Neural progenitor cell (in vitro differentiated cells): Measurements from ENCODE around the gene FARS2. TPM values are rescaled to one million over a fixed set of nuclear protein-coding genes. Genes with fewer than 3 reads are reported as not detected.
A peak's percentile ranks its signal among the peaks of the same experiment; 100 is the strongest.

Experiments used
- DNase-seq: peaks from one replicate; pipeline ENCODE4 v3.0.0-alpha.2; 2016; ENCODE audit warnings: low spot score
- H2AFZ ChIP-seq: fragments of 200-600 bp; sonication (generic); replicated peaks from 2 replicates; pipeline ENCODE4 v1.6.1; 2016; ENCODE audit warnings: antibody characterized with exemption
- H3F3A ChIP-seq: fragments of 200-600 bp; sonication (generic); 2 replicates; pipeline ENCODE4 v1.6.1; 2016; ENCODE audit warnings: antibody characterized with exemption, low read depth
- H3K27ac ChIP-seq: fragments of 200-600 bp; sonication (generic); 2 replicates; pipeline ENCODE4 v1.5.1; 2016; ENCODE audit warnings: mild to moderate bottlenecking
- H3K27me3 ChIP-seq: fragments of 200-600 bp; sonication (generic); 2 replicates; pipeline ENCODE4 v1.6.1; 2016; ENCODE audit warnings: mild to moderate bottlenecking, moderate library complexity
- H3K36me3 ChIP-seq: fragments of 200-600 bp; sonication (generic); 2 replicates; pipeline ENCODE4 v1.5.1; 2016
- H3K4me1 ChIP-seq: fragments of 200-600 bp; sonication (generic); 2 replicates; pipeline ENCODE4 v1.6.1; 2016; ENCODE audit warnings: mixed run types
- H3K4me2 ChIP-seq: fragments of 200-600 bp; sonication (generic); 2 replicates; pipeline ENCODE4 v1.6.1; 2016
- H3K4me3 ChIP-seq: fragments of 200-600 bp; sonication (generic); 2 replicates; pipeline ENCODE4 v1.5.1; 2016
- H3K79me2 ChIP-seq: fragments of 200-600 bp; sonication (generic); 2 replicates; pipeline ENCODE4 v1.6.1; 2016; ENCODE audit warnings: low read depth
- H3K9ac ChIP-seq: fragments of 200-600 bp; sonication (generic); 2 replicates; pipeline ENCODE4 v1.6.1; 2016
- H3K9me3 ChIP-seq: fragments of 200-600 bp; sonication (generic); 2 replicates; pipeline ENCODE4 v1.5.1; 2016; ENCODE audit warnings: low read depth
- H4K20me1 ChIP-seq: fragments of 200-600 bp; sonication (generic); 2 replicates; pipeline ENCODE4 v1.6.1; 2016; ENCODE audit warnings: low read depth
- H3K27ac Mint-ChIP-seq: 3 replicates; pipeline ENCODE4 v1.8.0; 2021; ENCODE audit warnings: mixed read lengths
- H3K27me3 Mint-ChIP-seq: 2 replicates; pipeline ENCODE4 v1.8.0; 2022; ENCODE audit warnings: low read depth, mild to moderate bottlenecking, inconsistent platforms, moderate library complexity, mixed read lengths; ENCODE audit not compliant: insufficient read depth
- H3K36me3 Mint-ChIP-seq: 3 replicates; pipeline ENCODE4 v1.8.0; 2021; ENCODE audit warnings: mixed read lengths
- H3K4me1 Mint-ChIP-seq: 3 replicates; pipeline ENCODE4 v1.8.0; 2021; ENCODE audit warnings: mixed read lengths
- H3K4me3 Mint-ChIP-seq: 3 replicates; pipeline ENCODE4 v1.8.0; 2021; ENCODE audit warnings: mild to moderate bottlenecking, moderate library complexity, mixed read lengths
- H3K9me3 Mint-ChIP-seq: 3 replicates; pipeline ENCODE4 v1.8.0; 2020; ENCODE audit warnings: mixed read lengths
- CTCF ChIP-seq: fragments of 200-600 bp; sonication (generic); IDR thresholded peaks from 2 replicates; pipeline ENCODE4 v1.5.1; 2017; ENCODE audit warnings: antibody characterized with exemption, mild to moderate bottlenecking
- EZH2 ChIP-seq: fragments of 200-600 bp; sonication (generic); IDR thresholded peaks from 2 replicates; pipeline ENCODE4 v1.6.1; 2017; ENCODE audit warnings: antibody characterized with exemption, mild to moderate bottlenecking, moderate library complexity
- EZH2phosphoT487 ChIP-seq: fragments of 200-600 bp; sonication (generic); IDR thresholded peaks from 2 replicates; pipeline ENCODE4 v1.6.1; 2017; ENCODE audit warnings: antibody characterized with exemption
- total RNA-seq: library from RNA; depleted of rRNA; stranded (reverse); fragments of >200 nt; gene quantifications from 2 replicates; pipeline ENCODE4 v1.2.3, GENCODE V29; 2015; ENCODE audit warnings: low replicate concordance

The FARS2 gene
- total RNA-seq, 1 donor from 2014 or later = 10.8 TPM

DNA sequence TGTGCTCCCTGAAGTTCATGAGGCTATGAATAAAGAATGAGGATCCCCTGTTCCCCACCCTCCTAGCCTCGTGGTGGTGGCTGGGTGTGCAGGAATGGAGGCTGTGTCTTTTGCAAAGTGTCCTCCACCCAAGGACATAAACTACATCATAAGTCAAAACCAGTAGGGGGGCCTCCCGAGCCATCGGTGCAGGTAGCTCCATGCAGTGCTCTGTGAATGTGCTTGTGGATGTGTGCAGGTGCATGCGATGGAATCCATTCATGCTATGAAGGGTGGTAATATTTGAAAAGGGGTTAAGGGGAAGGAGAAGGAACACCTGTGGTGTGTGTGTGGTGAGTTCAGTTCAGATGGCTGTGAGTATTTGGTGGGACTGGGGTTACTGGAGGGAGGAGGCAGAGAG, 548.1 kb downstream of the FARS2 start:
- Mint-ChIP-seq H3K27ac (peak overlapping the region; percentile 40), H3K27me3 (peaks cover 8% of the 10 kb centered on the region), H3K4me3 (no peak overlapping the region), H3K36me3 (peaks cover 1% of the 10 kb centered on the region), H3K9me3 (peaks cover 35% of the 10 kb centered on the region), H3K4me1 (no peaks in the 10 kb centered on the region)
- Histone ChIP-seq H3K9me3 (no peaks in the 10 kb centered on the region), H3K36me3 (no peaks in the 10 kb centered on the region), H3K4me2 (no peak overlapping the region), H3K27ac (no peak overlapping the region), H3K79me2 (no peaks in the 10 kb centered on the region), H2AFZ (no peak overlapping the region), H3K9ac (no peak overlapping the region), H3K4me3 (no peak overlapping the region), H3F3A (no peaks in the 10 kb centered on the region), H3K4me1 (no peaks in the 10 kb centered on the region), H4K20me1 (no peaks in the 10 kb centered on the region), H3K27me3 (no peaks in the 10 kb centered on the region)
- TF ChIP-seq EZH2 (no peak), CTCF (no peak), EZH2phosphoT487 (no peak)
- DNase-seq = no peak

GRCh38 chr6:5811997-5812396, 550.7 kb downstream of the FARS2 start:
- no peaks in the 10 kb centered on the region for H3K4me1 Mint-ChIP-seq
- peaks cover 8% of the 10 kb centered on the region for H3K27me3 Mint-ChIP-seq
- Histone ChIP-seq H3K4me3 (no peak overlapping the region), H3K27ac (no peak overlapping the region), H3K4me2 (no peak overlapping the region), H2AFZ (no peak overlapping the region), H3K4me1 (no peaks in the 10 kb centered on the region), H3K9ac (no peak overlapping the region), H3K79me2 (no peaks in the 10 kb centered on the region), H3F3A (no peaks in the 10 kb centered on the region), H3K36me3 (no peaks in the 10 kb centered on the region), H3K9me3 (no peaks in the 10 kb centered on the region), H4K20me1 (no peaks in the 10 kb centered on the region), H3K27me3 (no peaks in the 10 kb centered on the region)
- no peak for DNase-seq
- H3K27ac Mint-ChIP-seq = no peak overlapping the region
- H3K9me3 Mint-ChIP-seq = peaks cover 23% of the 10 kb centered on the region
- peaks cover 1% of the 10 kb centered on the region for H3K36me3 Mint-ChIP-seq
- TF ChIP-seq EZH2 (no peak), EZH2phosphoT487 (no peak), CTCF (no peak)
- H3K4me3 Mint-ChIP-seq = no peak overlapping the region

- no peaks in the 10 kb centered on the region for H3K4me1 Mint-ChIP-seq
- H3K36me3 Mint-ChIP-seq = peaks cover 1% of the 10 kb centered on the region
- H3K27ac Mint-ChIP-seq = no peak overlapping the region
- no peaks in the 10 kb centered on the region for H3K79me2 ChIP-seq
- H3K27me3 Mint-ChIP-seq = peaks cover 8% of the 10 kb centered on the region
- no peaks in the 10 kb centered on the region for H3K27me3 ChIP-seq
- H3K27ac ChIP-seq = no peak overlapping the region
- H2AFZ ChIP-seq = no peak overlapping the region
- H3K4me3 Mint-ChIP-seq = no peak overlapping the region
- H4K20me1 ChIP-seq = no peaks in the 10 kb centered on the region
- no peaks in the 10 kb centered on the region for H3K4me1 ChIP-seq
- no peak for TF ChIP-seq EZH2
- no peak for TF ChIP-seq CTCF
- no peak for TF ChIP-seq EZH2phosphoT487
- H3K9me3 Mint-ChIP-seq = peaks cover 14% of the 10 kb centered on the region
- no peak overlapping the region for H3K4me2 ChIP-seq
- DNase-seq = no peak
- no peaks in the 10 kb centered on the region for H3F3A ChIP-seq
- H3K9ac ChIP-seq = no peak overlapping the region
- H3K4me3 ChIP-seq = no peak overlapping the region
- H3K9me3 ChIP-seq = no peaks in the 10 kb centered on the region
- H3K36me3 ChIP-seq = no peaks in the 10 kb centered on the region
These were observed 552.3 kb downstream of the FARS2 start for GRCh38 chr6:5813625-5814027.

DNA sequence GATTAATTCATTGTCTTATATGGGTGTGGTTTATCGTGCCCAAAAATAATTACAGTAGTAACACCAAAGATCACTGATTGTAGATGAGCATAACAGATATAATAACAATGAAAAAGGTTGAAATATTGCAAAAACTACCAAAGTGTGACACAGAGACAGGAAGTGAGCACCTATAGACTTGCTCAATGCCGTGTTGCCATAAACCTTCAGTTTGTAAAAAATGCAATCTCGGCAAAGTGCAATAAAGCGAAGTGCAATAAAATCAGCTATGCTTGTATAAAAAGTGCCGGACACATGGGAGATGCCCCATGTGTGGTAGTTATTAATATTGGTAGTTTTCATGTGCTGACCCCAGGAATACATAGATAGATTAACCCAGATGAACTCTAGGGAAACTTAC, 552.8 kb downstream of the FARS2 start:
- H3K27ac Mint-ChIP-seq = no peak overlapping the region
- H3K4me3 ChIP-seq = no peak overlapping the region
- H4K20me1 ChIP-seq = no peaks in the 10 kb centered on the region
- no peak overlapping the region for H3K9ac ChIP-seq
- no peak overlapping the region for H3K27ac ChIP-seq
- peaks cover 1% of the 10 kb centered on the region for H3K36me3 Mint-ChIP-seq
- H3K4me1 ChIP-seq = no peaks in the 10 kb centered on the region
- H3K9me3 Mint-ChIP-seq = peaks cover 14% of the 10 kb centered on the region
- no peaks in the 10 kb centered on the region for H3K79me2 ChIP-seq
- no peak overlapping the region for H3K4me3 Mint-ChIP-seq
- DNase-seq = no peak
- H3K36me3 ChIP-seq = no peaks in the 10 kb centered on the region
- H2AFZ ChIP-seq = no peak overlapping the region
- no peaks in the 10 kb centered on the region for H3K9me3 ChIP-seq
- no peaks in the 10 kb centered on the region for H3F3A ChIP-seq
- H3K4me2 ChIP-seq = no peak overlapping the region
- H3K27me3 Mint-ChIP-seq = peaks cover 8% of the 10 kb centered on the region
- H3K4me1 Mint-ChIP-seq = no peaks in the 10 kb centered on the region
- no peaks in the 10 kb centered on the region for H3K27me3 ChIP-seq
- TF ChIP-seq EZH2phosphoT487 = no peak
- TF ChIP-seq EZH2 = no peak
- TF ChIP-seq CTCF = no peak
